Measurements from ENCODE around the gene PSMC3.

- TF ChIP-seq HDGF (IDR thresholded peaks at IDR 0.05; ENCODE audit: borderline replicate concordance) (no peak), FOXA1 (IDR thresholded peaks at IDR 0.05) (no peak), SP1 (IDR thresholded peaks at IDR 0.05) (no peak), FOXM1 (IDR thresholded peaks at IDR 0.05; ENCODE audit: borderline replicate concordance) (no peak), PKNOX1 (IDR thresholded peaks at IDR 0.05) (no peak), L3MBTL2 (conservative IDR thresholded peaks at IDR 0.05) (no peak), BHLHE40 (IDR thresholded peaks at IDR 0.05; ENCODE audit: borderline replicate concordance) (no peak), ELF4 (IDR thresholded peaks at IDR 0.05) (no peak)
These were observed 23.3 kb upstream of the PSMC3 start for GRCh38 chr11:47449541-47449940.
